HS-5 (cell line): ENCODE data around the gene CTNNA3.
A peak's percentile ranks its signal among the peaks of the same experiment; 100 is the strongest.

Experiments
- DNase-seq: peaks from one replicate; pipeline ENCODE4 v3.0.0-alpha.2; 2012; ENCODE audit warnings: low read depth

The CTNNA3 gene

DNA sequence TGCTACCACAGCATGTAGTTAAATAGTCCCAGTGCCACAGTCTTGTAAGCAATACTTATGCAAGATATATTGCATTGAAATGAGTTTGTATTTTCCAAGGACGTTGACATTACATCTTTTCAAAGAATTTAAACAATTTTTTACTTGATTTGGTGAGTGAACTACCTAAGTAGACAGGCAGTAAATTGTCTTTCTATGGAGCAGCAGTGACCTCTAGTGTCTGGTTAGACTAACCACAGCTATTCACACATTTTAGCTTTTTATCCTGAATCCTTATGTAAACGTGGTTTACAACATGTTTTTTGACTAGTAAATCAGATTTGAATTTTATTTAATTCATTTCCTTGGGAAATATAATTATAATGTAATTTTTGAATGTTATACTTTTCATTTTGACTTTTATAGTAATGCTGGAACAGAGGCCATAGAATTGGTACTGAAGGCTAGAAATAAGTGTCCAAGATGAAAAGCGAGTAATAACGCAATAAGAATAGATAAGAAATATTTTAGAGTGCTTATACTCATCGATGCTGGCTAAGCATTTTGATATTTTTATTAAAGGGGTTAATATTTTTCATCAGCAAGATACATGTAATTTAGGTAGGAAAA, 764.6 kb downstream of the CTNNA3 start:
- peak; percentile 39 for DNase-seq

DNA sequence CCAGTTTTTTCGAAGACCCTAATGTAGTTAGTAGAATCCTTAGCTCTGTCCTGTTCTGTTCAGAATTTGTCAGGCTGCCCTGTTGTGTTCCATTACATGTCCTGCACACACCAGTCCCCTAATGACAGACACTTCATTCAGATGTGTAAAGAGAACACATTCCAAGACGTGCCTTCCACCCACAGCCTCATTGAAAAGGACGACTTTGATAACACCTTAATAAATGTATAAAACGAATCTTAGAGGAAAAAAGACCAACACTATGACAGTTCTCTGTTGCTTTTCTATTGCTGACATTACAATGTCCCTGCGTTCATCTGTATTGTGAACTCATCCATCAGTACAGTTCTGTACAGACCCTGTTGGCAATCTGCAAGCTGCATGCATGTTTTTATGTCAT, 766.6 kb downstream of the CTNNA3 start:
- no peak for DNase-seq

DNA sequence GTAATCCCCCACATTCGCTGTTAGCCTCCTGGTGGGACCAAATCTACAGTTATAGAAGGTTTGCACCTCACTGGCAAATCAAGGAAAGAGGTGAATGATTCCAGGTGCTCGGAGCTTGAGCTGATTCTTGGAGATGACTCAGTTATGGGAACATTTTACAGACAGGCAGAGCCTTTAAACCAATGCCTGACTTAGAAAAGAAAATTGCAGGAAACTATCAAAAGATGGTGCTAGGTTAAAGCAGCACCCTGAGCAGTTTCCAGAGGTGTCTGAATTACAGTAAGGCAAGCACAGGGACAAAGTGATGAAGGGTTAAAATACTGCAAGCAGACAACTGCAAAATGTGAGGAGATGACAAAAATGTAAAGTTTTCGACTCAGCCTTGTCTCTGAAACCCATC, 767.2 kb downstream of the CTNNA3 start:
- DNase-seq: no peak

DNA sequence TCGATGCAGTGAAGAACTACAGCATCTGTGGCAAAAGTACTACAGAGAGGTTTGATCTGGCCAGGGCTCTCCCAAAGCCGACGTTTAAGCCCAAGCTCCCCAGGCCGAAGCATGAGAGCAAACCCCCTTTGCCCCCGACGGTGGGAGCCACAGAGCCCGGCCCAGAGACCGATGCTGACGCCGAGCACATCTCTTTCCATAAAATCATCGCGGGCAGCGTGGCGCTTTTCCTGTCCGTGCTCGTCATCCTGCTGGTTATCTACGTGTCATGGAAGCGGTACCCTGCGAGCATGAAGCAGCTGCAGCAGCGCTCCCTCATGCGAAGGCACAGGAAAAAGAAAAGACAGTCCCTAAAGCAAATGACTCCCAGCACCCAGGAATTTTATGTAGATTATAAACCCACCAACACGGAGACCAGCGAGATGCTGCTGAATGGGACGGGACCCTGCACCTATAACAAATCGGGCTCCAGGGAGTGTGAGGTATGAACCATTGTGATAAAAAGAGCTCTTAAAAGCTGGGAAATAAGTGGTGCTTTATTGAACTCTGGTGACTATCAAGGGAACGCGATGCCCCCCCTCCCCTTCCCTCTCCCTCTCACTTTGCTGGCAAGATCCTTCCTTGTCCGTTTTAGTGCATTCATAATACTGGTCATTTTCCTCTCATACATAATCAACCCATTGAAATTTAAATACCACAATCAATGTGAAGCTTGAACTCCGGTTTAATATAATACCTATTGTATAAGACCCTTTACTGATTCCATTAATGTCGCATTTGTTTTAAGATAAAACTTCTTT, 767.8 kb downstream of the CTNNA3 start:
- no peak for DNase-seq

- DNase-seq: no peak
Measured at GRCh38 chr10:66927251-66927935, 768.6 kb downstream of the CTNNA3 start.

DNA sequence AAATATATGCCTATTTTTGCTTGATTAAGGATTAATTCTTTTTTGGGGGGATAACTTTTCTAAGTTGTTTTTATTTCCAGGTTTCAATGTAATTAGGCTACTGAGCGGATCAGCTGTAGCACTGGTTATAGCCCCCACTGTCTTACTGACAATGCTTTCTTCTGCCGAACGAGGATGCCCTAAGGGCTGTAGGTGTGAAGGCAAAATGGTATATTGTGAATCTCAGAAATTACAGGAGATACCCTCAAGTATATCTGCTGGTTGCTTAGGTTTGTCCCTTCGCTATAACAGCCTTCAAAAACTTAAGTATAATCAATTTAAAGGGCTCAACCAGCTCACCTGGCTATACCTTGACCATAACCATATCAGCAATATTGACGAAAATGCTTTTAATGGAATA, 769.2 kb downstream of the CTNNA3 start:
- no peak for DNase-seq

DNA sequence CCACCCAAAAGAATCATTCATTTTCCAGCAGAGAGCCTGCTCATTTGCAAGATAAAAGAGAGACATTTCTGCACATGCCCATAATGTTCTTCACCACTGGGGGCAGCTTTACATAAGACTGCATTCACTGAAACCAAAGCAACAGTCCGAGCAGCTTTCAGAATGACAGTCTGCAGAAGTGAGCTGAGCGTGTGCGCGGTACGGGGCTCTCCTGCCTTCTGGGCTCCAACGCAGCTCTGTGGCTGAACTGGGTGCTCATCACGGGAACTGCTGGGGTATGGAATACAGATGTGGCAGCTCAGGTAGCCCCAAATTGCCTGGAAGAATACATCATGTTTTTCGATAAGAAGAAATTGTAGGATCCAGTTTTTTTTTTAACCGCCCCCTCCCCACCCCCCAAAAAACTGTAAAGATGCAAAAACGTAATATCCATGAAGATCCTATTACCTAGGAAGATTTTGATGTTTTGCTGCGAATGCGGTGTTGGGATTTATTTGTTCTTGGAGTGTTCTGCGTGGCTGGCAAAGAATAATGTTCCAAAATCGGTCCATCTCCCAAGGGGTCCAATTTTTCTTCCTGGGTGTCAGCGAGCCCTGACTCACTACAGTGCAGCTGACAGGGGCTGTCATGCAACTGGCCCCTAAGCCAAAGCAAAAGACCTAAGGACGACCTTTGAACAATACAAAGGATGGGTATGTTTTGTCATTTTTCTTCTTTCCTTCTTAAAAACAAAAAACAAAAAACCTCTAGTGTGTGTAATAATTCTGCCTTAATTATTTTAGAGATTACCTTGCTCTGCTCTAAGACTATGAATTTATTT, 769.9 kb downstream of the CTNNA3 start, which contains the start of gene LRRTM3:
LRRTM3 (plus strand) TSS at position 141 of the 820 bp plus-strand sequence.
- DNase-seq: peak; percentile 40

DNA sequence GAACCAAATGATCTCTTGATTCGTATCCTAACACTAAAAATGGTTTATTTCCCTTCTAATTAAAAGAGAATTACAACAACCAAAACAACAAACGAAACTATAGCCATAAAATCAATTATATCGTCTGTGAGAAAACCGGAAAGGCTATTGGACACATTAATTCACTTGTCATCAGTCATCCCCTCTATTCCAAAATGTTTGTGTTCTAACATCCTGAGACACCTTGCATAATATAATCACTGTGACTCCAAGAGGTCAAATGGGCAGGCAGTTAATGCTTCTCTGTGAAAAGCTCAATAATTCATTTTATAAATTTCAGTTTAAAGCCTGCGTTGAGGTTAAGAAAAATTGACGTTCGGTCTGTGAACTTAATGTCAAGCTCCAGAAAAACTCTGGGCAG, 770.6 kb downstream of the CTNNA3 start:
- DNase-seq: no peak

DNA sequence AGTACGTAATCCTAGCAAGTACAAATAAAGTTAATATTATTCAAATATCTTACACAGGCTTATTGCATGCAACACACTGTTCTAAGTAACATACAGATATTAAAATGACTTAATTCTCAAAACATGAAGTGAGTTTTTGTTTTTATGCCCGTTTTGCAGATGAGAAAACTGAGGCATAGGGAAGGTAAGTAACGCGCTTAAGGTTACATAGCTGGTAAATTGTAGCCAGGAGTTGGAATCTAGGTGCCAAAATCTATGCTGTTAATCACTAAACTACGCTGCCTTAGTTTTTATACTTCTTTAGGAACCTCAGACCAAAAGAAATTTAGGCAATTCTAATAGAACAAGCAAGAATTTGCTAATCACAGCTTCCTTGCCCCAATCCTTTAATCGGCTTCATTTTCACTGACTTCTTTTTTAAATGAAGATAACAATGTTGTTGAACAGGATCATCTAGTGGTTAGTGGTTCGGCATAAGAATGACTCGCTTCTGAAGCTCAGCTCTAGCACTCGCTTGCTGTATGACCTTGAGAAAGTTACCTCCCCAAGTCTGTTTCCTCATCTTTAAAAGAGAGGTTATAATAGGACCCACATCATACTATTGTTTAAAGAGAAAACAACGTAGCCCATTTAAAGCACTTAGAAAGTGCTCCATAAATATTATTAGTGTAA, 771.2 kb downstream of the CTNNA3 start:
- no peak for DNase-seq

DNA sequence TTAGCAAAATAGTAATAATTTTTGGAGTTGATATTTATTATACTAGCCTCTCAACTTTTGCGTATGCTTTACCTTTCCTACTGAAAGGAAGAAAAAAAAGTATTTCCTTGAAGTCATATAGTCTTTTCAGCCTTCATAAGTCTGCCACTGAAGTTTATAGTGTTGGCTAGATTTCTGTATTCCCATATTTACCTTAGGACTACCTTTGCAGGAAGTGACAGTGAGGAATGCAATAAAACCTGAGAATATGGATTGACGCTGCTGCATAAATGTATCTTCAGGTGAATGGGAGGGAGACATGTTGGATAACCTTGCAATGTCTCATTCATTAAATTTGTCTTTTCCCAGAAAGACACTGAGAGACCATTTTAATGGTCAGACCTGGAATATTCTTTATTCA, 776.7 kb downstream of the CTNNA3 start:
- DNase-seq: no peak

DNA sequence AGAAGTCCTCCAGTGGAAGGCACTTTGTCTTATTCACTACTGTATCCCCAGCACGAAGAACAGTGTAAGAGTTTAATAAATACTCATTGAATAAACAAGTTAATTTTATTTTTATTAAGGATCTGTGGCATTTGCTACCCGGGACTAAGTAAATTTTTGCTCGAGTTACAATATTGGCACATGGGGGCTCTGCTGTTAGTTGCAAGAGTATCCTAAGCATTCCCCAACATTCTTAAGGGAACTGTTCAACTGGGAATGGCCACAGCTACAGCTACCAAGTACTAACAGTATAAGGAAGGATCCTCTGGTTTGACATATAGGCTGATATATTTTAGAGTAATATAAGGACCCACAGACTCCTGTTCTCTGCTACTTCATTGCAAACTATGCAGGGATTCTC, 778.9 kb downstream of the CTNNA3 start:
- no peak for DNase-seq

DNA sequence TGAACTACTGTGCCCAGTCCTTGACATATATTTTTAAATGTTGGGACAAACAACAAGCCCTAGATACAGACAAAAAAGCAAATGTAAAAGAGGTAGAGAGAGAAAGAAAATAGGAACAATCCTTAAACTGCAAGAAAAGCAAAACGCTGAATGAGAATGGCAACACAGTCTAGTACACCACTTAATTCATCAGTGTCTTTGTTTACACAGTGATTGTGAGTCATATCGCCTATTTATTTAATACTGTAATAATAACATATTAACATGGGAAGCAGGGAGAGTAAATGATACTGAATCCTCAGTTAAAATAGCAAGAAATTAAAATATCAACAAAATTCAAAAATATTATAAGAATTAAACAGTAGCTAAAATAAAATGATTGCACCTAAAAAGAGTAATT, 780.0 kb downstream of the CTNNA3 start:
- no peak for DNase-seq

DNA sequence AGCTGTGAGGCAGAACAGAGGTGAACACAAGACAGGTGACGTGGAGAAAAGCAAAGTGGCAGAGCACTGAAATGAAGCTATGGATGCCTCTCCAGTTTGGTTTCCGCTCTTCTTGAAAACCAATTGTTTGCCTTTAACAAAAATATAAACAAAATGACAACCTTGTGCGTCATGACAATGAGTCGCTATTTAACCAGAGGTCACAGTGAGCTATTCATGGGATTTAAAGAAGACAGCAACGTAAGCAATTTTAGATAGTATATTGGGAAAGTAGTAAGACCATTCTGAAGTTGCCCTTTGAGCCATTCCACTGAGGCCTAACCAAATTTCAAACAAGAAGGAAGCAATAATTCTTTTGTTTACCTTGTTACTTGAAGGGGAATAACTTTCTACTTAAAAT, 785.3 kb downstream of the CTNNA3 start:
- DNase-seq: no peak

DNA sequence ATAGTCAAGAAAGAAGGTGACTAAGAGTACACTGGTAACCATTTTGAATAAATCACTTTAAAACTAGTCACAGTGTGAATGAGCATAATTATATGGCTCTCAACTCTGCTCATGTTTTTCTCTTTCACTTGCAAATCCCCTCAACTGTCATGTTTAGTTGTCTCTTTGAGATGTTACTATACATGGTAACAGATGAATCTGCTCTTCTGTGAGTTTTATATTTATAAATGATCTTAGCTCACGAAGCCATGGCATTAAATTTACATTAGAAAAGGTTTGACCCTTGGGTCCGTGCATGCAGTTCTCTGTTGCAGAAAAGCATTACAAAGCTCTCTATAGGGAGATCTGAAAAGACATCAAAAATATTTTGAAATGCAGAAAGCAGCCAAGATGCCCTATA, 803.1 kb downstream of the CTNNA3 start:
- no peak for DNase-seq

DNA sequence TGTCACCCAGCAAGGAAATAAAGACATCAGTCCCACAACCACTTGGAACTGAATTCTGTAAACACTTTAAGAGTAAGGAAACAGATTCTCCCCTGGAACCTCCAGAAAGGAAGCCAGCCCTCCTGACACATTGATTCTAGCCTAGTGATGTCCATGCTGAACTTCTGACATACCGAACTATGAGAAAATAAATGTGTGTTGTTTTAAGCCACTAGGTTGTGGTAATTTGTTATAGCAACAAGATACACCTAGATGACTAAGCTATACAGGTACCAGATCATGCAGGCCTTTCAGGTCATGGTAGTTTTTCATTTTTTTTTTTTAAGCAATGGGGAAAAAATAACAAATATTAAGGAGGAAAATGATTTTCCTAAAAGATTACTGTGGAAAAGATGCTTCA, 807.8 kb downstream of the CTNNA3 start:
- DNase-seq: no peak

DNA sequence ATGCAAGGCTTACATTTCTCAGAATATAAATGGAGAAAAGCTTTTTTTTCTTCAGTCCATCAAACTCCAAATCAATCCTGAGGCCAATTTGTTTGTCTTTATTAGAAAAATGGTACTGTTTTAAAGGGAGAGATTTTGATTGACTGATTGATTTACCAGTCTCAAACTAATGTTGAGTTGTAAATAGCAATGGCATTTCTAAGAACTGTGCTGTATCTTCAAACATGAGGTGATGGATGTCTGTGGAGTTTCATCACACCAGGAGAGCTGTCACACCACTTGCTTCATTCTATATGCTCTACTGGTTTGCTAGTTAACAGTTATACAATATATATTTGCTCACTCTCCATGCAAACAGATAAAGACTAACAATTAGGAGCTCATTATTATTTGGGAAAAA, 809.1 kb downstream of the CTNNA3 start:
- no peak for DNase-seq

- DNase-seq: no peak
Measured at GRCh38 chr10:66882271-66882670, 813.7 kb downstream of the CTNNA3 start.

DNA sequence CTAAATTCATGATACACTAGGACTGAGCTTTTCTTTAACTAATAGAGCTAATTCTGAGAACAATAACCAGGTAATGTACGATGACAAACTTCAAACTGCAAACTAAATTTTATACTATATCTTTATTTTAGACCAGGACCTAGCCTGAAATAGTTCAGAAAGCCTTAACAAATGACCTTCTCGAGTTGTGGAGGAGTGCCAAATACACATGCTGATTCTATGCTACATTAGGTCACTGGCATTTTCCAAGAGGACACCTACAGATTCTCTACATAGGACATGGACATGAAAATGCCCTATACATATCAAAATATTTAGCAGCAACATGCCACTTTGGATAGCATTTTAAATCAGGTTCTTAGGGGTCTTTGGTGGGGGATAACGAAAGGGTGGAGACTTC, 814.2 kb downstream of the CTNNA3 start:
- no peak for DNase-seq

GRCh38 chr10:66880826-66881225, 815.2 kb downstream of the CTNNA3 start:
- no peak for DNase-seq

- DNase-seq: no peak
Measured at GRCh38 chr10:66880292-66880691, 815.7 kb downstream of the CTNNA3 start.

- no peak for DNase-seq
Measured at GRCh38 chr10:66877361-66877760, 818.6 kb downstream of the CTNNA3 start.

DNA sequence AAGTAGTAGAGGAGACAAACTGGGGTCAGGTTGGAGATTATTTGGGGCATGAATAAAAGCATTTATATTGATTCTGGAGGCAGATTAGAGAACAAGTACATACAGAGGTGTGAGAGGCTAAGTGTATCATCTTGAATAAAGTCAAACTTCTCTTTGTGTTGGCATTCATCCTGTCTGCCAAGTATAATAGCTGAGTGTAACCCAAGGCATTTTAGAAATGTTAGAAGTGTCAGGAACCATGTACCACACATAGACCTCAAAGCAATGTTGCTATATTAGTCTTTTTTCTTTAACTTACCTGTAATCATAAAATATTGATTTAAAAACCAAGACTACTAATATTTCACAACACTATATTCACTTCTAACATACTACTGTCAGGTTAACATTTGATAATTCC, 826.4 kb downstream of the CTNNA3 start:
- DNase-seq: no peak
